Transverse colon (tissue), 4 donors: ENCODE data around the gene TUNAR.

Experiments
- CTCF ChIP-seq, 5 experiments: fragments of 200-600 bp in 3 of 5; fragments of 450-650 bp in 2 of 5; sonication (generic) in 3 of 5; IDR thresholded peaks; 1 replicate in 2 of 5; 2 replicates in 3 of 5; pipeline ENCODE4 v1.5.1; 2016 to 2017; ENCODE audit warnings: antibody characterized with exemption in 5 of 5, inconsistent platforms in 3 of 5, mild to moderate bottlenecking in 2 of 5, moderate library complexity in 1 of 5
- POLR2AphosphoS5 ChIP-seq, 3 donors: sonication (generic); formaldehyde crosslinking; IDR thresholded peaks; one replicate each; pipeline ENCODE4 v1.6.1; 2016; ENCODE audit warnings: antibody characterized with exemption in 3 of 3

- TF ChIP-seq CTCF (IDR thresholded peaks at IDR 0.05), result peak in 2 of 5 experiments; percentile 8 to 17
- no peak for TF ChIP-seq POLR2AphosphoS5 (IDR thresholded peaks at IDR 0.05)
Measured at GRCh38 chr14:95895720-95896119, 19.1 kb downstream of the TUNAR start.
